ENCODE data around the gene SGSH. TPM values are rescaled to one million over a fixed set of nuclear protein-coding genes. Genes with fewer than 3 reads are reported as not detected.

SGSH gene
- total RNA-seq, 1 experiment from 2014 or later: 33.4 TPM

DNA sequence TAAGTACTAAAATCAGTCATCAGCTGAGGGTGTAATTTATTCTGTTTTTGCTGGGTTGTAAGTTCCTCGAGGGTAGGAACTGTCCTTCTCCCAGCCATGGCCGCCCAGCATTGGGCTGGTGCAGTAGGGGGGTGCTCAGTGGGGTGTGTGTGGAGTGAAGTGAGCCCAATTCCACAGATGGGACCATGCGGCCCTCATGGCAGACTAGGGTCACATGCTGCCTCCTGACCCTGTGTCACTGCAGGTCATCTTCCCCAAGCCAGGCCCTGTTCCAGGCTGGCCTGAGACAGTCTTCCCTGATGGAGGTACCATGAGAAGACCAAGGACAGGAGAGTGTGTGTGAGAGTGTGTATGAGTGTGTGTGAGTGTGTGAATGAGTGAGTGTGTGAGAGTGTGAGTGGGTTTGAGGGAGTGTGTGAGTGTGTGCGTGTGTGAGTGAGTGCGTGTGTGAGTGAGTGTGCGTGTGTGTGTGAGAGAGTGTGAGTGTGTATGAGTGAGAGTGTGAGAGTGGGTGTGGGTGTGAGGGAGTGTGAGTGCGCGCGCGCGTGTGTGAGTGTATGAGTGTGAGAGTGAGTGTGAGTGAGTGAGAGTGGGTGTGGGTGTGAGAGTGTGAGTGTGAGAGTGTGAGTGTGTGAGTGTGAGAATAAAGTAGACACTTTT lies 3.8 kb upstream of the SGSH start:
- Histone ChIP-seq H3K27me3 (replicated peaks; ENCODE audit: insufficient read depth, low read depth, low read length, poor library complexity) (no peaks in the 10 kb centered on the region), H3K4me3 (ENCODE audit: low read depth, low read length, poor library complexity, severe bottlenecking) (no peak overlapping the region), H3K27ac (ENCODE audit: low read depth, low read length, poor library complexity, severe bottlenecking) (no peak overlapping the region), H3K4me1 (ENCODE audit: insufficient read depth, low read length, poor library complexity, severe bottlenecking) (peaks cover 8% of the 10 kb centered on the region), H3K9me3 (ENCODE audit: low read depth, low read length, poor library complexity, severe bottlenecking) (no peaks in the 10 kb centered on the region), H3K36me3 (ENCODE audit: insufficient read depth, low read length, poor library complexity, severe bottlenecking) (no peaks in the 10 kb centered on the region)
- CTCF ChIA-PET: no interaction called here
- TF ChIP-seq EZH2 (IDR thresholded peaks at IDR 0.05; ENCODE audit: borderline replicate concordance, low read depth, low read length, poor library complexity, severe bottlenecking): no peak
- TF ChIP-seq, protein P1, sequence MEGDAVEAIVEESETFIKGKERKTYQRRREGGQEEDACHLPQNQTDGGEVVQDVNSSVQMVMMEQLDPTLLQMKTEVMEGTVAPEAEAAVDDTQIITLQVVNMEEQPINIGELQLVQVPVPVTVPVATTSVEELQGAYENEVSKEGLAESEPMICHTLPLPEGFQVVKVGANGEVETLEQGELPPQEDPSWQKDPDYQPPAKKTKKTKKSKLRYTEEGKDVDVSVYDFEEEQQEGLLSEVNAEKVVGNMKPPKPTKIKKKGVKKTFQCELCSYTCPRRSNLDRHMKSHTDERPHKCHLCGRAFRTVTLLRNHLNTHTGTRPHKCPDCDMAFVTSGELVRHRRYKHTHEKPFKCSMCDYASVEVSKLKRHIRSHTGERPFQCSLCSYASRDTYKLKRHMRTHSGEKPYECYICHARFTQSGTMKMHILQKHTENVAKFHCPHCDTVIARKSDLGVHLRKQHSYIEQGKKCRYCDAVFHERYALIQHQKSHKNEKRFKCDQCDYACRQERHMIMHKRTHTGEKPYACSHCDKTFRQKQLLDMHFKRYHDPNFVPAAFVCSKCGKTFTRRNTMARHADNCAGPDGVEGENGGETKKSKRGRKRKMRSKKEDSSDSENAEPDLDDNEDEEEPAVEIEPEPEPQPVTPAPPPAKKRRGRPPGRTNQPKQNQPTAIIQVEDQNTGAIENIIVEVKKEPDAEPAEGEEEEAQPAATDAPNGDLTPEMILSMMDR (conservative IDR thresholded peaks at IDR 0.05; ENCODE audit: low read depth, low read length): no peak
- no peak for DNase-seq (ENCODE audit: low spot score)
- BruUV-seq (replicated peaks): no TSS peak
- intact Hi-C loops (cut with micrococcal nuclease; ENCODE audit: unreplicated experiment): no loop called here
- POLR2A ChIA-PET (ENCODE audit: low non-redundant PET): no interaction called here

DNA sequence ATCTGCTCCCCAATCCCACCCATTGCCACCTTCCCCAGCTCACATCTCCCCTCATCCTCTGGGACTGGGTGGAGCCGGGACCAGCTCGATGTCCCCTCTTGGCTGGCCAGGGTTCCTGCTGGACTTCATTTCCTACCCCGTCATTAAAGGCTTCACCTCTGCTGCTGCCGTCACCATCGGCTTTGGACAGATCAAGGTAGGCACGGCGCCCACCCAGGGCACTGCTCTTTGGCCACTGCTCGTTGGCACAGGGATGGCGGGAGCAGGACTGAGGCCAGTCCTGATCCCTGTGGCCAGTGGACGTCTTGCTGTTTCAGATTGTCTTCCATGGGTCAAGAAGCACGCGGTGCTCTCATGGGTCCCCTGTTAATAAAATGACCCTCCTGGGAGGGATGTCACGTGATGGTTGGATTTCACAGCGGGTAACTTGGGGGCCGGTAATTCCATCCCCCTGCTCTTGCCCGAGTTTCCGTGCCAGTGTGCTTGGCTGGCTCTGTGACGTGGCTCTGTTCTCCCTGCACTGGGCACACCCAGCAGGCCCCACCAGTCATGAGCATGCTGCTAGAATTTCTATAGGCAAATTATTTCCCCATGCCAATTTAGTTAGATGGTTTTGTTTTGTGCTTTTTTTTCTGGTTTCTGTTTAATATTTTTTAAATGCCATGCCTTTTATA lies 3.1 kb upstream of the SGSH start:
- intact Hi-C loops (cut with micrococcal nuclease; ENCODE audit: unreplicated experiment): no loop called here
- Histone ChIP-seq H3K27ac (ENCODE audit: low read depth, low read length, poor library complexity, severe bottlenecking) (no peak overlapping the region), H3K9me3 (ENCODE audit: low read depth, low read length, poor library complexity, severe bottlenecking) (no peaks in the 10 kb centered on the region), H3K36me3 (ENCODE audit: insufficient read depth, low read length, poor library complexity, severe bottlenecking) (no peaks in the 10 kb centered on the region), H3K27me3 (replicated peaks; ENCODE audit: insufficient read depth, low read depth, low read length, poor library complexity) (no peaks in the 10 kb centered on the region), H3K4me3 (ENCODE audit: low read depth, low read length, poor library complexity, severe bottlenecking) (no peak overlapping the region), H3K4me1 (ENCODE audit: insufficient read depth, low read length, poor library complexity, severe bottlenecking) (peaks cover 9% of the 10 kb centered on the region)
- ChIA-PET CTCF (no interaction called here), POLR2A (ENCODE audit: low non-redundant PET) (no interaction called here)
- BruUV-seq (replicated peaks): no TSS peak
- no peak for DNase-seq (ENCODE audit: low spot score)
- TF ChIP-seq EZH2 (IDR thresholded peaks at IDR 0.05; ENCODE audit: borderline replicate concordance, low read depth, low read length, poor library complexity, severe bottlenecking): no peak
- TF ChIP-seq, protein P1 (conservative IDR thresholded peaks at IDR 0.05; ENCODE audit: low read depth, low read length): no peak

DNA sequence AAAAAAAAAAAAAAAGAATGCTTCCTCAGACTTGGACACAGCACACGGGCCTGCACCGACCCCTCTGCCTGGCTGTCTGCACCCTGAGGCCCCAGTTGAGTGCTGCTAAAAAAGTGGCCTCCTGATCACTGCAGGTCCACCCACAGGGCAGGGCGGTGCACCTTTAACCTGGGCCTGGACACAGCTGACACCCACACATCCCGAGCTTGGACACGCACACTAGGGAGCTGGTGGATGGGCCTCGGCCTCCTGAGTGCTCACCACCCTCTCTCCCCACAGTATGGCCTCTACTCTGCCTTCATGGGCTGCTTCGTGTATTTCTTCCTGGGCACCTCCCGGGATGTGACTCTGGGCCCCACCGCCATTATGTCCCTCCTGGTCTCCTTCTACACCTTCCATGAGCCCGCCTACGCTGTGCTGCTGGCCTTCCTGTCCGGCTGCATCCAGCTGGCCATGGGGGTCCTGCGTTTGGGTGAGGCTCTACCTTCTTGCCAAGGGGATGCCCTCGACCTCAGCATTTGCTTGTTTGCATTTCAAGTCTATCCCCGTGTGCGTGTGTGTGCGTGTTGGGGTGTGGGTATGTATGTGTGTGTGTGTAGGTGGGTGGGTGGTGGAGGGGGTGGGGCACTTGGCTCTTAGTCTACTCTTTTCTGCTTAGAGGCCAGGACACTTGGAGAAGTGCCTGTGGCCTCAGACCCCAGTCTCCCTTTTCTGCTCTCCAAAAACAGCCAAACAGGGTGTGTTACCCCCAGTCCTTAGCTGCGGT lies 2.4 kb upstream of the SGSH start:
- TF ChIP-seq, protein P1 (conservative IDR thresholded peaks at IDR 0.05; ENCODE audit: low read depth, low read length): no peak
- no peak for TF ChIP-seq EZH2 (IDR thresholded peaks at IDR 0.05; ENCODE audit: borderline replicate concordance, low read depth, low read length, poor library complexity, severe bottlenecking)
- Histone ChIP-seq H3K9me3 (ENCODE audit: low read depth, low read length, poor library complexity, severe bottlenecking) (no peaks in the 10 kb centered on the region), H3K27me3 (replicated peaks; ENCODE audit: insufficient read depth, low read depth, low read length, poor library complexity) (no peaks in the 10 kb centered on the region), H3K4me1 (ENCODE audit: insufficient read depth, low read length, poor library complexity, severe bottlenecking) (peaks cover 9% of the 10 kb centered on the region), H3K4me3 (ENCODE audit: low read depth, low read length, poor library complexity, severe bottlenecking) (no peak overlapping the region), H3K27ac (ENCODE audit: low read depth, low read length, poor library complexity, severe bottlenecking) (no peak overlapping the region), H3K36me3 (ENCODE audit: insufficient read depth, low read length, poor library complexity, severe bottlenecking) (no peaks in the 10 kb centered on the region)
- ChIA-PET CTCF (no interaction called here), POLR2A (ENCODE audit: low non-redundant PET) (no interaction called here)
- no TSS peak for BruUV-seq (replicated peaks)
- intact Hi-C loops (cut with micrococcal nuclease; ENCODE audit: unreplicated experiment): no loop called here
- DNase-seq (ENCODE audit: low spot score): no peak

Measured in A673 (cell line).